NAMALWA (cell line): ENCODE measurements around the gene MEGF9.
"Not testable (repeated sequence)": the region's sequence is repeated elsewhere in the genome, so short reads cannot be mapped to it uniquely, and the experiment has no call there.

Experiments
- DNase-seq: peaks from one replicate; pipeline ENCODE4 v3.0.0-alpha.2; 2015; ENCODE audit warnings: low spot score

MEGF9 gene

DNA sequence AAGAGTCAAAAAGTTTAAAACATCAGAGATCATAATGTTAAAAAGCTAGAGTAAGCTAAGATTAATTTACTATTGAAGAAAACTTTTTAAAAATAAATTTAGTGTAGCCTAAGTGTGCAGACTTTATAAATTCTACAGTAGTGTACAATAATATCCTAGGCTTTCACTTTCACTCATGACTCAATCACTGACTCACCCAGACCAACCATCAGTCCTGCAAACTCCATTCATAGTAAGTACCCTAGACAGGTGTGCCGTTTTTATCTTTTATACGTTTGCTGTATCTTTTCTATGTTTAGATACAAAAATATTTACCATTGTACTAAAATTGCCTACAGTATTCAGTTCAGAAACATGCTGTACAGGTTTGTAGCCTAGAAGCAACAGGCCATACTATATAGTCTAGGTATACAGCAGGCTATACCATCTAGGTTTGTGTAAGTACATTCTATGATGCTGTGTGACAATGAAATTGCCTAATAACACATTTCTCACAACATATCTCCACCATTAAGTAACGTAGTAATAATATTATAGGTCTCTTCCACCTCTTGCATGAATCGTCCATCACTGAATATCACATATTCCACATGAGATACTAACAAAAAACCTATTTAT lies 59.2 kb downstream of the MEGF9 start:
- no peak for DNase-seq

DNA sequence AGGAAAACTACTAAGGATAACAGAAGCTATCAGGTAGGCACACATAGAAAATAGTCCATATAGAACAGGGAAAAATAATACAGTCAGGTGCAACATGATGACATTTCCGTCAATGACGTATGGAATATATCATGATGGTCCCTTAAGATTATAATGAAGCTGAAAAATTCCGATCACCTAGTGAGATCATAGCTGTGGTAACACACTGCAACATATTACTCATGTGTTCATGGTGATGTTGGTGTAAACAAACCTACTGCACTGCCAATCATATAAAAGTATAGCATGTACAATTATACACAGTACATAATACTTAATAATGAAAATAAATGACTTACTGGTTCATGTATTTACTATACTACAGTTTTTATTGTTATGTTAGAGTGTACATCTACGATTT lies 60.0 kb downstream of the MEGF9 start:
- no peak for DNase-seq

DNA sequence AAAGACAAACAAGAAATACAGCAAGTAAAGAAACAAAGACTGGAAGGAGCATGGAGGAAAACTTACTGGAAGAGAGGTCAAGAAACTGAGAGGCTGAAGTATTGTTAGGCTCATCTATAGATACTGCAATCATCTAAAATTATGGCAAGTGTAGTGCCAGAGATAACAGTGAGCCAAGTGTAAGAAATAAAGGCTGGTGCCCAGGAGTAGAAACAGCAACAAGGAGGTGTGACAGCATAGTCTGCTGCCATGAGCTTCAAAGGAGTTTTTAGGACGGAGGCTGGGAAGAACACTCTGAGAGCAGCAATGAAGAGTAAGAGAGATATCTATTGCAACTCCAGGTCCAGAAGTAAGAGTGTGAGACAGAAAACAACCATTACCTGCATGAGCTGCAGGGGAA lies 60.5 kb downstream of the MEGF9 start:
- no peak for DNase-seq

DNA sequence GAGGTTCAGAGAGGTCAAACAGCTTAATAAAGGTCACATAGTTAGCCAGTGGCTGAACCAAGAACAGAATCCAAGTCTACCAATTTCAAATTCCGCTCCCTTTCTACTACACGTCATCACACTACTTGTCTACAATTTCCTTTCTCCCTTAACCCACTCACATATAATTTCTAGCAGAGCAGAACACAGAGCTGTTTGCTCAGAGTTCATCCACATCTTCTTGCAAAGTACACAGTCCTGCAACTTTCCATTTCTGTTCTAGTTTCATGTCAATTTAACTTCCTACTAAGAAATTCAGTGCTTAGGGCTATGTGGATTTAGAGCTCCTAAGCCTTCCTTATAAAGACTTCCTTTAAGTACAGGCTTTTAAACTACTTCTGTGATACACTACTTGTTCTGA lies 61.3 kb downstream of the MEGF9 start:
- no peak for DNase-seq

DNA sequence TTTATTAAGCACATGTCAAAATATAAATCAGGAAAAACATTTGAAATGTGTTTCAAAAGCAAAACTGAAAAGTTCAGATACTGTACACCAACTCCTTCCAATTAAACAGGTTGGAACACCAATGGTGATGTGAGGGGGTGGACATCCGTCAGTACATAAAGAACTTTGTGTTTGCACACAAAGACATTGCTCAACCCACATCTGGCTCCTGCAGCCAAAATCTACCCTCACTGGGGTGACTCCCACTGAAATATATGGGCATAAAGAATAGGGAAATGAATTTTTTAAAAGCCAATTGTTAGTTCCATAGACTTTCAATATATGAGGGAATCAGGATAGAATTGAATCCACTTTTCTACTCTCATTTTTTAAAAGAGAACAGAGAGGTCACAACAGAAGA lies 63.9 kb downstream of the MEGF9 start:
- DNase-seq = no peak

DNA sequence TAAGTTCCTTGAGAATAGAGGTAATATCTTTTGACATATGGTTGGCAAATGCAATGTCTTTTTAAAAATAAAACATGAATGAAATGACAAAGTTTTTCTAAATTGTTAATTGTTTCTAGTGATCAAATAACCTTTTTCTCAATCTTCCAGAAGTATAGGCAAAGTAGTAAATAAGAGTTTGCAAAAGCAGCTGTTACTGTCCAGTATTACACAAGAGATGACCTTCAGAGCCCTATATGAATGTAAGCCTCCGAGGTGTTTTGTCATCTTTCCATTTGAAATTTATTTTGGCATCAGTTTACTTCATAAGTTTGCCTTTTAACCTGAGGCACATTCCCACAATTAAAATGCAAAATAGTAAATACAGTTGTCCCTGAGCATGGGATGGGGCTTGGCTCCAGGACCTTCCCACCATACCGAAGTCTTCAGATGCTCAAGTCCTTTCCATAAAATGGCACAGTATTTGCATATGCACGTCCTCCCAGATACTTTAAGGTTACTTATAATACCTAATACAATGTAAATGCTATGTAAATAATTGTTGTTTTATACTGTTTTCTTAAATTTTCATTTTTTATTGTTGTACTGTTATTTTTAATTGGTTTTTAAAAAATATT lies 65.6 kb downstream of the MEGF9 start:
- no peak for DNase-seq

DNA sequence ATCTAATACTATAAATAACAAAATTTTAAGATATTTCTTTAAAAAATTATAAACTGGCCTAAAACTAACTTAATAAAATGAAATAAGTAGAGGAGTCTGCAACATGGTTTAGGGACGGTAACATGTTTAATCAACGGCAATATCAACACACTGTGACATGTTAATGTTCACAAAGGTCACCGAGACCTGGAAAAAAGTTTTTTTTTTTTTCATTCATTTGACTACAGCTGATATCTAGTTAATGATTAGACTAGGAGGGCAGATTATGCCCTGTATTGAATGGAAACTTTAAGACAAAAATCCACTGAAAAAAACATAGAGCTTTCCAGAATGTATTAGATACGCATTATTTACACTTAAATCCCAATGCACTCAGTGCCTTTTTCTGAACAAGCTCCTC lies 67.3 kb downstream of the MEGF9 start:
- no peak for DNase-seq

DNA sequence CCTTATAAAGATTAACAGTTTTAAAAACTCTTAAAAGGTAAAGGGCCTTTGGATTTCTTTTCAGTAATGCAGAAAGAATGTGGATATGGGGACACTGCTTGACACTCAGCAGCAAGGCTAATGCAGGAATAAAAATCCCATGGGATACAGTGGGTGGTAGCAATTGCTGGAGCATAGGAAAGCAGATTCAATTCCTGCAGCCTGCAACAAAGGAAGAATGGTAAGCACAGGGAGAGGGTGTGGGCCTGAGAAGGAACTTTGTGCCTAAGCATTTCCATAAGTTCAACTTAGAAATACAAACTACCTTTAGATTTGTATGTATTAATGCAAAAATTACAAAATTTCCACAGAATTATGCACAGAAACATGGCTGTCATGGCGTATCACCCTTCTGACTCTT lies 68.5 kb downstream of the MEGF9 start:
- no peak for DNase-seq

DNA sequence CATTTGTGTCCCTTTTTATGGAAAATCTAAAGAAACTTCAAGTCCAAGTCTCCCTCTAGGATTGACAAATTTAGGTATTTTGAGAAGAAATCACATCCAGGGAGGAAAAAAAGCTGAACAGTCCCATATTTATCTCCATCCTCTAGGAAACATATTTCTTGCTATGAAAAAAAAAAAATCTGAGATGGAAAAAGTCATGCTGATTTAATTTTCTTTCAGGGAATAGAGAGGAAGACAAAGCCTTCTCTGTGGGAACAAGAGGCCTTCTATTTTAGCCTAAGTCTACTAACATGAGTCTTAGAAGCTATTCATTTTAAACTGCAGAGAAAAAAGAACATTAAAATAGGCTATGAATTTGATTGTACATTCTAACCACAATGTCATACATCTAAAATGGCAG lies 71.2 kb downstream of the MEGF9 start:
- no peak for DNase-seq

DNA sequence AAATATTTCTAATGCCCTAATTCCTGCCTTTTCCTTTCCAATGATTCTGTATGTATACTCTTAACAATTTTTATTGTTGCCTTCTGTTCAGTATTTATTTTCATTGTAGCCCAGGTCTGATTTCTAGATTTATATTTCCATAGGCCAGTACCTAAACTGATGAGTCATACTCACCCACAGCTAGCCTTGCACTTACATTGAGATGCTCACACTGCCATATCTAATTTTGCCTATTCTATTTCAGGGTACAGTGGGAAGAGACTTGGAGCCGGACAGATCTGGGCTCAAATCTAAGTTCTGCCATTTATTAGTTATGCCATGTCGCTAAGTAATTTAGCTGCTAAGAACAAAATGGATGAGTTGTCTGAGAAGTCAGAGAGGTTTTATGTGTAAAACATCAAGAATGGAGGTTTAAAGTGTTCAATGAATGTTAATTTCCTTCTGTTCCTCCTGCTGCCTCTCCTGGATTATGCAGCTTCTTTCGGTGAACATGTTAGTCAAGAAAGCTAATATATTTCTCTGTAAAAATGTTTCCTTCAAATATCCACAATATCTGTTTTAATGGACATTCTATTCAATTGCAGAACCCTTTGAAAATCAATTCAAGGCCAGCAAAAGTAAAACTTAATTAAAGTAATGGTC lies 72.0 kb downstream of the MEGF9 start:
- no peak for DNase-seq

DNA sequence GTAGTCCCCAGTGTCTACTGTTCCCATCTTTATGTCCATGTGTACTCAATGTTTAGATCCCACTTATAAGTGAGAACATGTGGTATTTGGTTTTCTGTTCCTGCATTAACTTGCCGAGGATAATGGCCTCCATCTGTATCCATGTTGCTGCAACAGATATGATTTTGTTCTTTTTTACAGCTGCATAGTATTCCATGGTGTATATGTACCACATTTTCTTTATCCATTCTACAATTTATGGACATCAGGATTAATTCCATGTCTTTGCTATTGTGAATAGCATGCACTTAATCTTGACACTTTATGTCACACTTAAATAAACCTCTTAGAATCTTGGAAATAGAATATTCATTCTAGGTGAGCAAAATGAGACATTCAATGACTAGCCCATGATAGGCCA lies 73.4 kb downstream of the MEGF9 start:
- DNase-seq = not testable (repeated sequence)

DNA sequence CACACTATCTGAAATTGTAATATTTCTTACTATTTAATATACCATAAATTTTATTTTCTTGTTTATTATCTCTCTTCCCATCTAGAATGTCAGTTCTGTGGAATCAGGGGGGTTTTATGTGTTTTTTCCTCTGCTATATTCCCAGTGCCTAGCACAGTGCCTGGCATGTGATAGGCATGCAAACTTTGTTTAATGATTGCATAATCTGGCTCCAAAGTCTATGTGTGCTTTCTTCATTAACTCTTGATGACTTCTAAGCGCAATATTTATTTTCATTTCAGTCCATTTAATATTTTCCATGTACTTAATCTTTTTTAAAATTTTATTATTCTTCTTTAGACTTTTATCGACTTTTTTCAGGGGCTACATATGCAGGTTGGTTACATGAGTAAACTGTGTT lies 73.9 kb downstream of the MEGF9 start:
- no peak for DNase-seq

DNA sequence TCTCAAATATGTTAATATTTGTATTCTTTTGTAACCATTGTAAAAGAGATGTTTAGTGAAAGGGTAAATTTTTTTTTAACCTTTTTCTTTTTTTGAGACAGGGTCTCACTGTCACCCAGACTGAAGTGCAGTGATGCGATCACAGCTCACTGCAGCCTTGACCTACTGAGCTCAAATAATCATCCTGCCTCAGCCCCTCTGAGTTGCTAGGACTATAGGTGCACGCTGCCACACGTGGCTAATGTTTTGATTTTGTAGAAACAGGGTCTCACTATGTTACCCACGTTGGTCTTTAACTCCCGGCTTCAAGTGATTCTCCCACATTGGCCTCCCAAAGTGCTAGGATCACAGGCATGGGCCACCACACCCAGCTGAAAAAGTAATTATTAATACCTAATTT lies 76.4 kb downstream of the MEGF9 start:
- DNase-seq = no peak

DNA sequence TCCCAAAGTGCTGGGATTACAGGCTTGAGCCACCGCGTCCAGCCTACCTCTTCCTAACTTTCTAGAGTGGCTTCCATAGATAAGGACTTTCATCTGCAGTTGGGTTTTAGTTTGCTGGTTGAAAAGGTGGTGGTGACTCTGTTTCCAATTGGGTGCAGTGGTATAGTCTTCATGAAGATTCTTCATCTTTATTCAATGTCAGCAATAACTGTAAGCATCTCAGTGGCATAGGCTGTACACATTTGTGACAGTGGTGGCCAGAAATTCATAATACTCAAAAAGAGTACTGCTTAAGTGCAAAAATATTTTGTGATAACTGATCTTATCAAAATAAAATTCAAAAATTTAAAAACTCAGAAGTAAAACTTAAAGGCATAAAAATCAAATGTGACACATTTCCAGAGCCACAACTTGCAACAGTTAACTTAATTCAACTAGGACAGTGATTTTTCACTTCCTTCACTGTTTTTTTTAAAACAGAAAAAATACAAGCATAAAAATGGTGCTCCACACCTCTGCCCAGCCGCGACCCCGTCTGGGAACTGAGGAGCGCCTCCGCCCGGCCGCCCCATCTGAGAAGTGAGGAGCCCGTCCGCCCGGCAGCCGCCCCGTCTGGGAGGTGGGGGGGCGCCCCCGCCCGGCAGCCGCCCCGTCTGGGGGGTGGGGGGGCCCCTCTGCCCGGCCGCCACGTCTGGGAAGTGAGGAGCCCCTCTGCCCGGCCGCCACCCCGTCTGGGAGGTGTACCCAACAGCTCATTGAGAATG lies 77.9 kb downstream of the MEGF9 start:
- no peak for DNase-seq

DNA sequence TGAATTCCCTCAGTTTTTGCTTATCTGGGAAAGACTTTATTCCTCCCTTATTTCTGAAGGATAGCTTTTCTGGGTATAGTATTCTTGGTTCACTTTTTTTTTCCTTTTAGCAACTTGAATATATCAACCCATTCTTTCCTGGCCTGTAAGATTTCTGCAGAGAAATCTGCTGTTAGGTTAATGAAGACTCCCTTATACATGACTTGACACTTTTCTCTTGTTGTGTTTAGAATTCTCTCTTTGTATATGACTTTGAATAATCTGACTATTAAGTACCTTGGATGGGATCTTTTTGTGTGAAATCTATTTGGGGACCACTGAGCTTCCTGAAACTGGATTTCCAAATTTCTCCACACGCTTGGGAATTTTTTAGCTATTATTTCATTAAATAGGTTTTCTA lies 79.3 kb downstream of the MEGF9 start:
- no peak for DNase-seq

DNA sequence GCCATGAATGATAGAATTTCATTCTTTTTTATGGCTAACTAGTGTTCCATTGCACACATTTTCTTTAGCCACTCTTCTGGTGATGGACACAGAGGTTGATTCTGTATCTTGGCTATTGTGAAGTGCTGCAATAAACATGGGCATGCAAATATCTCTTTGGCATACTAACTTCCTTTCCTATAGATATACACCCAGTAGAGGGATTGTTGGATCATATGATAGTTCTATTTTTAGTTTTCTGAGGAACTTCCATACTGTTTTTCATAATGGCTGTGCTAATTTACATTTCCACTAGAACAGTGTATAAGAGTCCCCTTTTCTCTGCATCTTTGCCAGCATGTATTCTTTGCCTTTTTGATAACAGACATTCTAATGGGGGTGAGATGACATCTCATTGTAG lies 83.9 kb downstream of the MEGF9 start:
- DNase-seq = no peak

DNA sequence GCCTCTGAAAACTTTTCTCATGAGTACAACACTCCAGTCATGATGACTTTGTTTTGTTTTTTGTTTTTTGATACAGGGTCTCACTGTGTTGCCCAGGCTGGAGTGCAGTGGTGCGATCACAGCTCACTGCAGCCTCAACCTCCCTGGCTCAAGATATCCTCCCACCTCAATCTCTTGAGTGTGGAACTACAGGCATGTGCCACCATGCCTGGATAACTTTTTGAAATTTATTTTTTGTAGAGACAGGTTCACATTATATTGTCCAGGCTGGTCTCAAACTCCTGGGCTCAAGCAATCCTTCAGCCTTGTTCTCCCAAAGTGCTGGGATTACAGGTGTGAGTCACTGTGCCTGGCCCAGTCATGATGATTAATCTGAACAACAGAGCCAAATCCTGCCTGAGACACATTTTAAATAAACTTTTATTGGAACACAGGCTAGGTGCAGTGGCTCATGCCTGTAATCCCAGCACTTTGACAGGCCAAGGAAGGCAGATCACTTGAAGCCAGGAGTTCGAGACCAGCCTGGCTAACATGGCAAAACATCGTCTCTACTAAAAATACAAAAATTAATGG lies 85.3 kb downstream of the MEGF9 start:
- not testable (repeated sequence) for DNase-seq

DNA sequence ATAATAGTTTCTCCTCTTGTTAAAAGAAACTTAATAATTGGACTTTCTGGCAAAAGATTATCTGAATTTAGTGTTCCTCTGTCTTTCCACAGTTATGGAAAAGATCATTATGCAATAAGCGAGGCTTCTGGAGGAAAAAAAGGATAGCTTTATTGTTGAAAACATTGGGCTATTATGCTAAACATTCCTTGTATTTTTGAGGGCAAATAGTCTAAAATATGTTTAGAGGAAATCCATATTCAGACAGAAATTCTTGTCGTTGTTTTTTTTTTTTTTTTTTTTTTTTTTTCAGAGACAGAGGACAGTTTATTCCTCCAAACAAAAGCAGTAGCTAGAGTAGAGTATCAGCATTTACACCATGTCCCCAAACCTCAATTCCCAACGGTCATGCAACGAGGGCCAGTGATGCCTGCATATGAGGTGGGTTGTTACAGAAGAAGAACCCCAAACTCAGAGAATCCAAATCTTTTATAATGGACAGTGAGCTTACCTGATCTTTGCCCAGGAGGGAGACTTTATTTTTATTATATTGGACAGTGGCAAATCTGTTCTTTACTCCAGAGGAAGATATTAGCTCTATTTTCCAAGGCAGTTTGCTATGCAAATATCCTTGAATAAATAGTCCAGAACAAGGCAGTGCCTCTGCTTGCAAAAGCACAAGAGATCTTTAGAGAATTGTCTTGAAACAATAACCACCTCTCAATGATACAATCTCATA lies 85.9 kb downstream of the MEGF9 start:
- no peak for DNase-seq

DNA sequence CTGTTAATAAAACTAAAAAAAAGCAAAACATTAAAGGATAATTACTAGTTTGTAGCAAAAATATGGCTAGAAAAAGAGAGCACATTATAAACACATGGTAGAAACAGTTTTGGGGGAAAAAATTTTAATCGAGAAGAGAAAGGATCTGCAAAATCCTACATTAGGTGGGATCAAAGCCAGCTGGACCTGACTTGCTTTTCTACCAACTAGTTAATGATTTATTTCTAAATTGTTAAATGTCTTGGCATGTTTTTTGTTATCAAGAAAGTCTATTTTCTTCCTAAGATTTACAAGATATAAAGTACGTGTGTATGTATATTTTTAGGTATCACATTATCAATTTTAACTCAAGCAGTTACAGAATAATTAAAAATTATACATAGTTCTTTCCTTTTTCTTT lies 87.2 kb downstream of the MEGF9 start:
- no peak for DNase-seq

DNA sequence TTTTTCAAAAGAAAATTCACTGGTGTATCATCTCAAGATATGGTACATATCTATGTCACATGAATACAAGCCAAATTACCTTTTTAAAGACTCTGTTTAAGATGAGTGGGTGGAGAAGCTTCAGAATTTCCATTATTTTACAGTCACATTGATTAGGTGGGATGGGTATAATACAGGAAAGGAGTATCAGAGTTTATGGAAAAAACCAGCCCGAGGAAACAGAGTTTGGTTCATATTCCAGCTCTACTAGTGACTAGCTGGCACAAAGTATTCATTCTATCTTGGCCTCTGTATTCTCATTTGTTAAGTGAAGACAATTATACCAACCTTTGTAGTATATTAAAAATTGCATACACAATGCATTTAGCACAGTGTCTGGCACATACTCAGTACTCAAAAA lies 87.8 kb downstream of the MEGF9 start:
- no peak for DNase-seq

DNA sequence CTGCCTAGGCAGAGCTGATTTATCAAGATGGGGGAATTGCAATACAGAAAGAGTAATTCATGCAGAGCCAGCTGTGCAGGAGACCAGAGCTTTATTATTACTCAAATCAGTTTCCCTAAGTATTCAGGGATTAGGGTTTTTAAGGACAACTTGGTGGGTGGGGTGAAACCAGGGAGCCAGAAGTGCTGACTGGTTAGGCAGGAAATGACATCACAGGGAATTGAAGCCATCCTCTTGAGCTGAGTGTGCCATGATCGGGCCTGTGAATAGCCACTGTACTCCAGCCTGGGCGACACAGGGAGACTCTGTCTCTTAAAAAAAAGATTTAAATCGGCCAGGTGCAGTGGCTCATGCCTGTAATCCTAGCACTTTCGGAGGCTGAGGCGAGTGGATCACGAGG lies 89.0 kb downstream of the MEGF9 start:
- no peak for DNase-seq

DNA sequence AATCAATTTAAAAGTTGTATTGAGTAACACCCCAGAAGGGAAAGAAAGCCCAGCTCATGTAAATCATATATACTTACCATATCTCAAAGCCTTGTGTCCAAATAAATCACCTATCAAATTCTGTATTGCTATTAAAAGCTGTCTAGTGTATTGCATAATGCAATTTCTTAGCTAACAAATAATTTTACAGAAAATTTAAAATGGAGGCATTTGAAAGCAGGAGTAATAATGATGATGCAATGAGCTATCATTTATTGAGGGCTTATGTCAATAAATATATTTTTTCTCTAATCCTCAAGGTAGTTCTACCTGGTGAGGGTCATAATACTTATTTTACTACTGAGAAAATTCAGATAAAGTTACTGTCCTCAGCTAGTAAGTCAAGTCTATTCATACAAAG lies 91.5 kb downstream of the MEGF9 start:
- no peak for DNase-seq
